GM23248 (cell line): ENCODE data around the gene SETD2.

ENCODE experiments used
- EZH2 ChIP-seq: fragments of 200-600 bp; sonication (generic); IDR thresholded peaks from 2 replicates; pipeline ENCODE4 v1.6.1; 2018; ENCODE audit warnings: antibody characterized with exemption, mild to moderate bottlenecking; ENCODE audit not compliant: insufficient read depth, poor library complexity, severe bottlenecking
- EZH2phosphoT487 ChIP-seq: fragments of 200-600 bp; sonication (generic); IDR thresholded peaks from 2 replicates; pipeline ENCODE4 v1.6.1; 2018; ENCODE audit warnings: antibody characterized with exemption, moderate library complexity, mild to moderate bottlenecking, low read depth; ENCODE audit not compliant: insufficient read depth

DNA sequence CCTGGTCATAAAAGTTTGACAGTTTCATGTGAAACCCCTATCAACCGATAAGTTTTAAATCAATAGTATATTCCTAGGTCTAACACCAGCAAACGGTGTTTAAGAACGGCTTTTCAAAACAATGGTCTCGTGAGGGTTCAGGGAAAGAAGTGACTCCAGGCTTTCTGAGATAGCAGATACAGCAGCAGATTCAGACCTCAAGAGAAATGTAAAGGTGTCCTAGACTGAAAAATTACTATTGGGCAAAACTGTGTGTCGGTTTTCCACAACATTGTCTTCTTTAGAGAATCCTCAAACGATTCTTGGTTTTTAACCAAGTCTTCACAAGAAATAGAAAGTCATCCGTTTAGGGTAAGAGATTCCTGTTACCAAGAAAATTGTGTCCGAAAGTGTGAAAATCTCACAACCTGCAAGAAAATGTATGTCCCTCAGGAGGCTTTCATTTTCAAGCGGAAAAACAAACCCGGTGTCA, 1.2 kb downstream of the SETD2 start:
- TF ChIP-seq EZH2, result no peak
- no peak for TF ChIP-seq EZH2phosphoT487
